Measurements from ENCODE around the gene POLN.

POLN gene

GRCh38 chr4:2045518-2045951 is 196.4 kb downstream of the POLN start:
- Mint-ChIP-seq H3K9me3 (no peaks in the 10 kb centered on the region), H3K4me1 (no peaks in the 10 kb centered on the region), H3K27ac (no peak overlapping the region)

DNA sequence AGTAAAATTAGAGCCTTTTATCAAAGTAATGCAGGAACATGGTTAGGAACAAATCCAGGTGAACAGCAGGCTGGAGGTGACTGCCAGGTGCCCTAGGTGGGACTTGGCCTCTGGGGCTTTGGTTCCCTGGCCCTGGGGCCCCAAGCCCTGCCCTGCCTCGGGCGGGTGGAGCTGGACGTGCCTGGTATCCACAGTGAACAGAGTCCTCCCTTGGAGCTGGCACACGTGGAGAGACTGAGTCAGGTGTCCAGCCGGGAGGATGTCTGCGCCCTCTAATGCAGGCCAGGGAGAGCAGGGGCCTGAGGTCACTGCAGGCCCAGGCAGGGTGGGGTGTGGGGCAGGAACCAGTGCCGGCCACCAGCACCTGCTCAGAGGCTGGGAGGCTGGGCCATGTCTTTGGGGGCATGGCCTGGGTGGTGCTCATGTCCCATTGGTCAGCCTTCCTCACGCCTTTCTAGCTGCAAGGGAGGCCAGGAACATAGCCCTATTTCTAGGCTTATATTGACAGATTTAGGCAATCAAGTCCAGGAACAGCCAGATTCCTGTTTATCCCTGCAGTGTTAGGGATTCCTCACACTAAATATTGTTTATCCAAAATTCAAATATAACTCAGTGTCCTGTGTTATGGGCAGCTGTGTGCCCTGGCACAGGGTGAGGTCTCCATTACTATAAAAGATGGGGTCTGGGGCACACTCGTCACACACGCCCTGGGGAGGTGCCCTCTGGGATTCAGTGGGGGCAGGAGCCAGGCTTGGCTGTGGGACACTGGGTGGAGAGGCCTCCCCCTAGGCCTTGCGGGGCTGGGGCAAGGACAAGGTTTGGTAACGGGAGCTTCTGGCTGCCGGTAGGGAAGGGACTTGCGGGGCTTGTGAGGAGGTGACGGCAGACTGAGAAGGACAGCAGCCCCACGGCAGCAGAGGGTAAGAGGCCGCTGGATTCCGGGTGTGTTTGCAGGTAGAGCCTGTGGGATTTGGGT is 197.1 kb downstream of the POLN start:
- peak overlapping the region in 2 of 3 experiments; percentile 20 to 38 for H3K4me3 Mint-ChIP-seq
- H3K27me3 Mint-ChIP-seq (ENCODE audit: low read depth) = peaks cover 42% of the 10 kb centered on the region
- no peak for TF ChIP-seq CTCF (IDR thresholded peaks at IDR 0.05; ENCODE audit: unreplicated experiment in 3 of 3)
- no peaks in the 10 kb centered on the region for H3K36me3 Mint-ChIP-seq (ENCODE audit: low read depth)
- H3K4me1 Mint-ChIP-seq = peaks cover 3% of the 10 kb centered on the region
- H3K27ac Mint-ChIP-seq = no peak overlapping the region
- no peaks in the 10 kb centered on the region for H3K9me3 Mint-ChIP-seq

More at GRCh38 chr4:2045518-2045951, 196.4 kb downstream of the POLN start:
- TF ChIP-seq CTCF (IDR thresholded peaks at IDR 0.05; ENCODE audit: unreplicated experiment in 3 of 3) = no peak
- H3K27me3 Mint-ChIP-seq (ENCODE audit: low read depth) = peaks cover 36% of the 10 kb centered on the region
- no peaks in the 10 kb centered on the region for H3K36me3 Mint-ChIP-seq (ENCODE audit: low read depth)
- peak overlapping the region in 2 of 3 experiments; percentile 20 to 38 for H3K4me3 Mint-ChIP-seq

DNA sequence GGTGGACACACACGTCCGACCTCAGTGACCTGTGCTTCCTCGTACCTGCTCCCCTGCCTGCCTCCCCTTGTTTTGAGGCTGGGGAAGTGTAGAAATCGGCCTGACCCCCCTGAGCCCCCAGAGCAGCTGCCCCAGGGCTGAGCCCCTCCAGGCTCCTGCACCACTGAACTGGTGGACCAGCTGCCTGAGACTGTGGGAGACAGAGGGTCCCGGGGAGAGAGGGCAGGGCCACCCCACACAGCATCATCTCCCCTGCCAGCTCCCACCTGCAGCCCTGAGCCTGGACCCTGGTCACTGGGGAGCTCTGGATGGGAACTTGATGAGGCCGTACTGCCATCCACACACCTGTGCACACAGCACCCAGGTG is 197.8 kb downstream of the POLN start:
- Mint-ChIP-seq H3K4me1 (peaks cover 5% of the 10 kb centered on the region), H3K36me3 (ENCODE audit: low read depth) (no peaks in the 10 kb centered on the region), H3K27ac (no peak overlapping the region), H3K4me3 (peak overlapping the region in 2 of 3 experiments; percentile 63 to 79), H3K9me3 (no peaks in the 10 kb centered on the region), H3K27me3 (ENCODE audit: low read depth) (peaks cover 44% of the 10 kb centered on the region)
- TF ChIP-seq CTCF (IDR thresholded peaks at IDR 0.05; ENCODE audit: unreplicated experiment in 3 of 3) = no peak

- TF ChIP-seq CTCF (IDR thresholded peaks at IDR 0.05; ENCODE audit: unreplicated experiment in 3 of 3) = no peak
- Mint-ChIP-seq H3K27me3 (ENCODE audit: low read depth) (peaks cover 50% of the 10 kb centered on the region), H3K9me3 (no peaks in the 10 kb centered on the region), H3K27ac (no peak overlapping the region), H3K36me3 (ENCODE audit: low read depth) (no peaks in the 10 kb centered on the region), H3K4me3 (peak overlapping the region; percentile 83 to 87 (median 83)), H3K4me1 (peaks cover 5% of the 10 kb centered on the region)
Observed at GRCh38 chr4:2043396-2044118, 198.4 kb downstream of the POLN start.

DNA sequence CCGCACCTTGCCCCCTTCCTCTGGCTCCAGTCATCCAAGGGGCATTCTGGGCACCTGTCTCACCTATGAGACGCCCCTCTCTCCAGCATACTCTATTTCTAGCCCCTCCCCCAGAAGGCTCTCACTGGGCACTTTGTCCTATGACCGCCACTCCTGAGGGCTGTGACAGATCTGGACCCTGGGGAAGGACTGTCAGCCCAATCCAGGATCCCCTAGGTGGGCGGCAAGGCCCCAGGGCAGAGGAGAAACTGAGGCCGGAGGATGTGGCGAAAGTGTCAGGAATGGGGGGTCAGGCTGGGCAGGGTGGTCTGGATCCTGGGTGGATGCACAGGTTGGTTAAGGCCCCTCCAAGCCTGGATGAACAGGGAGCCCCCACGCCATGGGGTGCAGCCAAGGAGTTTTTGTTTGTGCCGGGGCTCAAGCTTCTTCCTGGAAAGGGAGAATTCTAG is 198.9 kb downstream of the POLN start:
- Mint-ChIP-seq H3K9me3 (no peaks in the 10 kb centered on the region), H3K36me3 (ENCODE audit: low read depth) (no peaks in the 10 kb centered on the region), H3K27me3 (ENCODE audit: low read depth) (peaks cover 53% of the 10 kb centered on the region), H3K27ac (no peak overlapping the region), H3K4me1 (peaks cover 5% of the 10 kb centered on the region), H3K4me3 (peak overlapping the region; percentile 83 to 87 (median 83))
- TF ChIP-seq CTCF (IDR thresholded peaks at IDR 0.05; ENCODE audit: unreplicated experiment in 3 of 3) = no peak

All from nephron (organoid).